HL-60 (cell line): ENCODE results near the gene SALL1.

Source experiments
- GABPA ChIP-seq: IDR thresholded peaks from 2 replicates; pipeline ENCODE4 v1.6.1; 2012; ENCODE audit warnings: low read depth
- POLR2AphosphoS5 ChIP-seq: IDR thresholded peaks from 2 replicates; pipeline ENCODE4 v1.6.1; 2012; ENCODE audit warnings: low read depth
- TF ChIP-seq, protein P1 (sequence below): IDR thresholded peaks from one replicate; pipeline ENCODE4 v1.5.1; 2011; ENCODE audit warnings: low read length, control low read depth, inconsistent platforms; ENCODE audit not compliant: insufficient read depth
- TF ChIP-seq, protein P2 (sequence below): IDR thresholded peaks from 2 replicates; pipeline ENCODE4 v1.6.1; 2012; ENCODE audit warnings: low read depth; ENCODE audit not compliant: insufficient replicate concordance

- TF ChIP-seq, protein P1, sequence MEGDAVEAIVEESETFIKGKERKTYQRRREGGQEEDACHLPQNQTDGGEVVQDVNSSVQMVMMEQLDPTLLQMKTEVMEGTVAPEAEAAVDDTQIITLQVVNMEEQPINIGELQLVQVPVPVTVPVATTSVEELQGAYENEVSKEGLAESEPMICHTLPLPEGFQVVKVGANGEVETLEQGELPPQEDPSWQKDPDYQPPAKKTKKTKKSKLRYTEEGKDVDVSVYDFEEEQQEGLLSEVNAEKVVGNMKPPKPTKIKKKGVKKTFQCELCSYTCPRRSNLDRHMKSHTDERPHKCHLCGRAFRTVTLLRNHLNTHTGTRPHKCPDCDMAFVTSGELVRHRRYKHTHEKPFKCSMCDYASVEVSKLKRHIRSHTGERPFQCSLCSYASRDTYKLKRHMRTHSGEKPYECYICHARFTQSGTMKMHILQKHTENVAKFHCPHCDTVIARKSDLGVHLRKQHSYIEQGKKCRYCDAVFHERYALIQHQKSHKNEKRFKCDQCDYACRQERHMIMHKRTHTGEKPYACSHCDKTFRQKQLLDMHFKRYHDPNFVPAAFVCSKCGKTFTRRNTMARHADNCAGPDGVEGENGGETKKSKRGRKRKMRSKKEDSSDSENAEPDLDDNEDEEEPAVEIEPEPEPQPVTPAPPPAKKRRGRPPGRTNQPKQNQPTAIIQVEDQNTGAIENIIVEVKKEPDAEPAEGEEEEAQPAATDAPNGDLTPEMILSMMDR: no peak
- TF ChIP-seq POLR2AphosphoS5: no peak
- TF ChIP-seq, protein P2, sequence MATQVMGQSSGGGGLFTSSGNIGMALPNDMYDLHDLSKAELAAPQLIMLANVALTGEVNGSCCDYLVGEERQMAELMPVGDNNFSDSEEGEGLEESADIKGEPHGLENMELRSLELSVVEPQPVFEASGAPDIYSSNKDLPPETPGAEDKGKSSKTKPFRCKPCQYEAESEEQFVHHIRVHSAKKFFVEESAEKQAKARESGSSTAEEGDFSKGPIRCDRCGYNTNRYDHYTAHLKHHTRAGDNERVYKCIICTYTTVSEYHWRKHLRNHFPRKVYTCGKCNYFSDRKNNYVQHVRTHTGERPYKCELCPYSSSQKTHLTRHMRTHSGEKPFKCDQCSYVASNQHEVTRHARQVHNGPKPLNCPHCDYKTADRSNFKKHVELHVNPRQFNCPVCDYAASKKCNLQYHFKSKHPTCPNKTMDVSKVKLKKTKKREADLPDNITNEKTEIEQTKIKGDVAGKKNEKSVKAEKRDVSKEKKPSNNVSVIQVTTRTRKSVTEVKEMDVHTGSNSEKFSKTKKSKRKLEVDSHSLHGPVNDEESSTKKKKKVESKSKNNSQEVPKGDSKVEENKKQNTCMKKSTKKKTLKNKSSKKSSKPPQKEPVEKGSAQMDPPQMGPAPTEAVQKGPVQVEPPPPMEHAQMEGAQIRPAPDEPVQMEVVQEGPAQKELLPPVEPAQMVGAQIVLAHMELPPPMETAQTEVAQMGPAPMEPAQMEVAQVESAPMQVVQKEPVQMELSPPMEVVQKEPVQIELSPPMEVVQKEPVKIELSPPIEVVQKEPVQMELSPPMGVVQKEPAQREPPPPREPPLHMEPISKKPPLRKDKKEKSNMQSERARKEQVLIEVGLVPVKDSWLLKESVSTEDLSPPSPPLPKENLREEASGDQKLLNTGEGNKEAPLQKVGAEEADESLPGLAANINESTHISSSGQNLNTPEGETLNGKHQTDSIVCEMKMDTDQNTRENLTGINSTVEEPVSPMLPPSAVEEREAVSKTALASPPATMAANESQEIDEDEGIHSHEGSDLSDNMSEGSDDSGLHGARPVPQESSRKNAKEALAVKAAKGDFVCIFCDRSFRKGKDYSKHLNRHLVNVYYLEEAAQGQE: no peak
- no peak for TF ChIP-seq GABPA
Measured at GRCh38 chr16:51180719-51181502, 29.8 kb upstream of the SALL1 start.
